SK-N-MC (cell line): ENCODE results near the gene ARMC9.

Experiments
- DNase-seq: peaks from one replicate; pipeline ENCODE4 v3.0.0-alpha.2; 2011; ENCODE audit warnings: low read depth, low spot score
- H3K27ac ChIP-seq: fragments of 200-600 bp; sonication (generic); 2 replicates; pipeline ENCODE4 v1.5.1; 2016; ENCODE audit warnings: mixed run types
- H3K36me3 ChIP-seq: fragments of 200-600 bp; sonication (generic); 2 replicates; pipeline ENCODE4 v1.6.1; 2017; ENCODE audit warnings: antibody characterized with exemption, low read length, mixed read lengths; ENCODE audit not compliant: insufficient read depth
- H3K4me3 ChIP-seq: fragments of 200-600 bp; sonication (generic); 2 replicates; pipeline ENCODE4 v1.5.1; 2016
- H3K9ac ChIP-seq: fragments of 200-600 bp; sonication (generic); 2 replicates; pipeline ENCODE4 v1.8.0; 2017; ENCODE audit warnings: mixed run types, mixed read lengths; ENCODE audit not compliant: insufficient read length
- H3K9me3 ChIP-seq: fragments of 200-600 bp; sonication (generic); 2 replicates; pipeline ENCODE4 v1.6.1; 2017; ENCODE audit warnings: low read depth, mild to moderate bottlenecking, antibody characterized with exemption, low read length, moderate library complexity, mixed read lengths
- EZH2 ChIP-seq: fragments of 200-600 bp; sonication (generic); IDR thresholded peaks from one replicate; pipeline ENCODE4 v1.6.1; 2017; ENCODE audit warnings: antibody characterized with exemption
- FOXP2 ChIP-seq: optimal IDR thresholded peaks from 2 replicates; pipeline ENCODE3; 2011; ENCODE audit warnings: mild to moderate bottlenecking, moderate library complexity; ENCODE audit not compliant: insufficient read depth; ENCODE audit errors: extremely low read length, control extremely low read depth
- POLR2AphosphoS5 ChIP-seq: IDR thresholded peaks from 2 replicates; pipeline ENCODE4 v1.6.1; 2012; ENCODE audit warnings: mild to moderate bottlenecking, low read depth, low read length, borderline replicate concordance

ARMC9 gene

DNA sequence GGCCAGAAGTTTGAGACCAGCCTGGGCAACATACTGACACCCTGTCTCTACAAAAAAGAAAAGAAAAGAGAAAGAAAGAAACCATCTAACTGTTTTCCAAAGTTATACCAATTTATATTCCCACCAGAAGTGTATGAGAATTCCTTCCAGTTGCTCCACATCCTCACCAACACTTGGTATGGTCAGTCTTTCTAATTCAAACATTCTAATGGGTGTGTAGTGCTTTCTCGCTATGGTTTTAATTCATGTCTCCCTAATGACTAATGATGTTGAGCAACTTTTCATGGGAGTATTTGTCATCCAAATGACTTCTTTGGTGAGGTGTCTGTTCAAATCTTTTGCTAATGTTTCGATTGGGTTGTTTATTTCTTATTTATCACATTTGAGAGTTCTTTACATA, 186.5 kb downstream of the ARMC9 start:
- Histone ChIP-seq H3K27ac (no peak overlapping the region), H3K36me3 (no peaks in the 10 kb centered on the region), H3K9me3 (no peaks in the 10 kb centered on the region), H3K9ac (no peak overlapping the region), H3K4me3 (no peak overlapping the region)
- TF ChIP-seq POLR2AphosphoS5 (no peak), FOXP2 (no peak), EZH2 (no peak)
- DNase-seq = no peak

DNA sequence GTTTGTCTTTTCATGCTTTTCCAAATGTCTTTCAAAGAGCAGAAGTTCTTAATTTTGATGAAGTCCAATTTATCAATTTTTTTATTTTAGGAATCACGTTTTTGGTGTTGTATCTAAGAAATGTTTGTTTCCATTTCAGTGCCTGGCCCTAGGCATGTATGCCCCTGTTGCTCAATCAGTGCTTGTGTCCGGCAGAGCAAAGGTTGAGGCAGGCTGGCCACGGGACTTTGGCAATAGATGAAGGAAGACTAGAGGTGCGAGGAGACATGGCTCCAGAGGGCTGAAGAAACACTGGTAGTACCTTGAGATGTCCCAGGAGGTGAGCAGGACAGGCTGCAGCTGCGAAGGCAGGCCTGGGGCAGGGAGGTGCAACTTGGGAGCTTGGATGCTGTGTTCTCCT, 187.0 kb downstream of the ARMC9 start:
- no peak for TF ChIP-seq EZH2
- H3K9ac ChIP-seq = no peak overlapping the region
- H3K9me3 ChIP-seq = no peaks in the 10 kb centered on the region
- no peaks in the 10 kb centered on the region for H3K36me3 ChIP-seq
- DNase-seq = no peak
- H3K27ac ChIP-seq = no peak overlapping the region
- no peak overlapping the region for H3K4me3 ChIP-seq

DNA sequence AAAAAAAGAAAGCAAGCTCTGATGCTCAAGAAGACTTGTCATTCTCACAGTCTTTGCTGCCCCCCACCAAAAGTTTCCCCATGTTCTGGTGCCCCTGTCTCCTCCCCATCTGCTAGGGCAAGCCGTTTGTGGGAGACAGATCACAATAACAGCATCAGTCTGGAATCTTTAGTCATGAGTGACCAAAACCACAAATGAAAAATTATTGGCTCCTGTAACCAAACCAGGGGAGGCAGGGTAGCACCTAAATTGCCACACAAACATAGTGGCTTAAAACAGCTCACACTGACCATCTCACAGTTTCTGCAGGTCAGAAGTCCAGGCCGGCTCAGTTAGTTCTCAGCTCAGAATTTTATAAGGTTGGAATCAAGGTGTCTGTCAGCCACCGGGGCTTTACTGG, 188.0 kb downstream of the ARMC9 start:
- H3K27ac ChIP-seq = no peak overlapping the region
- H3K9ac ChIP-seq = no peak overlapping the region
- no peaks in the 10 kb centered on the region for H3K36me3 ChIP-seq
- no peak for TF ChIP-seq FOXP2
- no peak for TF ChIP-seq EZH2
- no peak for TF ChIP-seq POLR2AphosphoS5
- no peak for DNase-seq
- no peaks in the 10 kb centered on the region for H3K9me3 ChIP-seq
- H3K4me3 ChIP-seq = no peak overlapping the region

DNA sequence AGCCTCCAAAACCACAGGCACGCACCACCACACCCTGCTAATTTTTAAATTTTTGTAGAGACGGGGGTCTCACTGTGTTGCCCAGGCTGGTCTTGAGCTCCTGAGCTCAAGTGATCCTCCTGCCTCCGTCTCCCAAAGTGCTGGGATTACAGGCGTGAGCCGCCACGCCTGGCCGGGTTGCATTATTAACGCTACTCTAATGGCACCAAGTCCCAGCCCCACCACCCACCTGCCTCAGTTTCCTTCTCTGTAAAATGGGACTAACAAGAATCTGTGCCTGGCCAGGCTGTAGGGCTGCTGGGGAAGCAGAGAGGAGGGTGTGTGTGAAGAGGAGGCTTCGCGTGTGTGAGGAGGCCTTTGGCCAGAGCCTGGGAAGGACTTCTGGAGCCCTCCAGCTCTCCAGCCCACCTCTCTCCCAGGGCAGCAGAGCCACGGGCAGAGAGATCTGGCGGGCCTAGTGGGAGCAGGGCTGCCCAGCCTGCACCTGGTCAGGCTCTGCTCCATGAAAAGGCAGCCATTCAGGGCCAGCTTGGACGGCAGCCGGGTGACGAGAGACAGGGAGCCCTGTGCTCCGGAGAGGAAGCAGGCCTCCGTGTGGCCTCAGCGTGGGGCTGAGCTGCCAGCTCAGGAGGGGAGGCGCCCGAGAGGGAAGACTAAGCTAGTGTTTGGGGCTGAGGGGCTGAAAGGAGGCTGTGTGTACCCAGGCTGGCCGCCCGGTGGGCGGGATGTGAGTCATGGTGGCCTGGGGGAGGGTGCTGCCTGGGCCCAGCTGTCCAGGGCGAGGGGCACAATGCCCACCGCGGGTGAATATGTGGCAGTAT, 189.7 kb downstream of the ARMC9 start:
- Histone ChIP-seq H3K27ac (no peak overlapping the region), H3K9me3 (no peaks in the 10 kb centered on the region), H3K36me3 (no peaks in the 10 kb centered on the region), H3K4me3 (no peak overlapping the region), H3K9ac (no peak overlapping the region)
- DNase-seq = no peak
- TF ChIP-seq POLR2AphosphoS5 (no peak), FOXP2 (no peak), EZH2 (no peak)

DNA sequence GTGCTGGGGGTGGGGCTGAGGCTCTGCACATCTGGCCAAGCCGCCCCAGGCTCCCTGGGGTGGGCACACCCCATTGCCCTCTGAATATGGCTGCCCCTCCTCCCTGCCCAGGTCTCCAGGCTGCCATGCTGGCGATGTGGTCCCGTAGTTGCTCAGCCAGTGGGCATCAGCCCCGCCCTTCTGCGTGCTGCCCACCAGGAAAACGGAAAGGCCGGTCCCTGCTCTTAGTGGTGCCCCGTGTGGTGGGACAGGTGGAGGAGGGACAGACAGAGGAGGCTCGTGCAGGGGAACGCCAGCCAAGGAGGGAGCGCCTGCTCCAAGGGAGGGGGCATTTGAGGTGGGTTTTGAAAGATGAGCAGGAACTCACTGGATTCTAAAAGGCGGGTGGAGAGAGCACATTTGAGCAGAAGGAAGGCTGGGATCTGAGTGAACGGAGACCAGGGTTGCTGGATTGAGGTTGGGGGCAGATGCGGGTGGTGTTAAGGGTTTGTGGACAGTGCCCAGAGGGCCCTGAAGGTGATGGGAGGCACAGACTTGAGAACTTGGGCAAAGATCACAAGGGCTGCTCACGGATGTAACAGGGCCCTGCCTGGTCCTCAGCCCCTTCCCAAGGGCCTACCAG, 190.4 kb downstream of the ARMC9 start:
- Histone ChIP-seq H3K4me3 (no peak overlapping the region), H3K9me3 (no peaks in the 10 kb centered on the region), H3K9ac (no peak overlapping the region), H3K27ac (no peak overlapping the region), H3K36me3 (no peaks in the 10 kb centered on the region)
- DNase-seq = no peak
- TF ChIP-seq FOXP2 (no peak), EZH2 (no peak), POLR2AphosphoS5 (no peak)

DNA sequence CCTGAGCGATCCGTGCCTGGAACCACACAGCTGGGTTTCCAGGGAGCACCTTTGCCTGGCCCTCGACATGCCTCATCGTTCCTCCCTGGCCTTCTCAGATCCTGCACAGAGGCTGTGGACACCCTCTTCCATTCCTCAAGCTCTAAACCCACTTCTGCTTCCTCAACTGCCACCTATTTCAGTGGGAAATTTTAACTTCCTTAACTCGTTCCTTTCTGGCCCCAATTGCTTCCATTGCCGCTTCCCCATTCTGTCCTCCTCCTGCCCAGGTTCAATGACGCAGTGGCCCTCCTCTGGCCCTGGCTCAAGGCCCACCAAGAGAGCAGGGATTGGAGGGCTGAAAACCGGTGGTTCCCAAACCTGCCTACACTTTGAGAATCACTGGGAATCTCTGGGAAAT, 192.2 kb downstream of the ARMC9 start:
- TF ChIP-seq EZH2 (no peak), FOXP2 (no peak), POLR2AphosphoS5 (no peak)

DNA sequence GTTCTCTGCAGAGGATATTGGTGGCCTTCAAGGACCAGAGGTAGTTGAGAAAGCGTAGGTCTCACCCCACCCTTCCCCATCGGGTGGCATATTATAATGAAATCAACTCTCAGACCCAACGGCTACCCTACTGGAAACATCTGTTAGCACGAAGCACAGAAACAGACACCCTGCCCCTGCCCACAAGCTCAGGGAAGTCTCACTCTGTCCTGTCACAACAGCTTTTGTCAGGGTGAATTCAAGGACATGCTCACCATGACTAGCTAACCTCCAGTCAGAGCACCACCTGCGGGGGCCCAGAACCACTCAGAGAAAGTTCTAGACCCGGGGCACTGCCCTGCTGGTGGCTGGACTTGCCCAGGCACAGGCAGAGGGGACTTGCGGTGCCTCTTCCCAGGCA, 193.6 kb downstream of the ARMC9 start:
- Histone ChIP-seq H3K9me3 (no peaks in the 10 kb centered on the region), H3K4me3 (no peak overlapping the region), H3K9ac (no peak overlapping the region), H3K27ac (no peak overlapping the region), H3K36me3 (no peaks in the 10 kb centered on the region)
- TF ChIP-seq EZH2 = no peak
- TF ChIP-seq POLR2AphosphoS5 = no peak
- no peak for TF ChIP-seq FOXP2
- DNase-seq = no peak

More for the DNA sequence above, 192.2 kb downstream of the ARMC9 start:
- no peaks in the 10 kb centered on the region for H3K36me3 ChIP-seq
- no peak for DNase-seq
- no peak overlapping the region for H3K9ac ChIP-seq
- H3K4me3 ChIP-seq = no peak overlapping the region
- H3K9me3 ChIP-seq = no peaks in the 10 kb centered on the region
- no peak overlapping the region for H3K27ac ChIP-seq

DNA sequence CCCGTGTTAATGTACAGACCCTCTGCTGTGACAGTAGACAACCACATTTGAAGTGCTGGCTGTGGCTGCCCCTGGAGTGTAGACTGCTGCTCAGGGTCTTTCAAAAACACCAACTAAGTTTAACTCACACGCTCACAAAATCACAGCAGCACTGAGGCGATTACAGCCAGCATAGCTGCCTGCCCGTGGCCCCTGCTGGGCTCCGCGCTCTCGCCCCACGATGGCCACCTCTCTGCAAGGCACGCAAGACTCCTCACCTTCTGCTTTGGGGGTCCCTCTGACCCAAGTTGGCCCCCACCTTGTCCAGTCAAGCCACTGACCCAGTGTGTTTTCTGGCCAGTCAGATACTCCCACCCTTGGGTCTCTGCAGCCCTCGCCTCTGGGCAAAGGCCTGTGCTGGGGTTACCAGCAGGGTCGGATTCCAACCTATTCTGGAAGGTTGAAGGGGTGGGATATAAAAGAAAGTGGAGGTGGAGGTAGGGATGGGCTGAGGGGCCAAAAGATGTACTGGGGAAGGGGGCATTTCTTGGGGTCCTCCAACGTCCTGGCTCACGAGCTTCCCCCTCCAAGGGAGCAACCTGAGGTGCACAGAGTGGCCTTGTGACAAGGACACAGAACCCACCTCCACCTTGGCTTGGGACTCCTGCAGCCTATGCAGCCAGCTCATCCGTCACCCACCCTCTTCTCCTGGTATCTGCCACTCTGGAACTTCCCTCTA, 194.2 kb downstream of the ARMC9 start:
- H3K4me3 ChIP-seq = no peak overlapping the region
- H3K27ac ChIP-seq = no peak overlapping the region
- H3K9me3 ChIP-seq = no peaks in the 10 kb centered on the region
- TF ChIP-seq EZH2 = no peak
- TF ChIP-seq POLR2AphosphoS5 = no peak
- H3K36me3 ChIP-seq = no peaks in the 10 kb centered on the region
- DNase-seq = no peak
- H3K9ac ChIP-seq = no peak overlapping the region
